LNCaP clone FGC (cell line): ENCODE results near the gene PCDHA1.
"Not testable (repeated sequence)": the region's sequence is repeated elsewhere in the genome, so short reads cannot be mapped to it uniquely, and the experiment has no call there.

Experiments used
- DNase-seq: peaks from one replicate; pipeline ENCODE4 v3.0.0-alpha.2; 2011; ENCODE audit warnings: low read depth
- H3K4me3 ChIP-seq: 2 replicates; pipeline ENCODE4 v1.5.1; 2011; ENCODE audit warnings: mild to moderate bottlenecking, low read depth, low read length, control low read depth
- TF ChIP-seq, protein P1 (sequence below): IDR thresholded peaks from 2 replicates; pipeline ENCODE4 v1.5.1; 2012; ENCODE audit warnings: mild to moderate bottlenecking; ENCODE audit not compliant: control insufficient read depth, insufficient read depth; ENCODE audit errors: extremely low read depth

PCDHA1 gene

GRCh38 chr5:140785905-140786686, at the start of gene PCDHA1:
TSS of gene PCDHA1 (plus strand) at chr5:140786140.
- DNase-seq, result no peak
- TF ChIP-seq, protein P1, sequence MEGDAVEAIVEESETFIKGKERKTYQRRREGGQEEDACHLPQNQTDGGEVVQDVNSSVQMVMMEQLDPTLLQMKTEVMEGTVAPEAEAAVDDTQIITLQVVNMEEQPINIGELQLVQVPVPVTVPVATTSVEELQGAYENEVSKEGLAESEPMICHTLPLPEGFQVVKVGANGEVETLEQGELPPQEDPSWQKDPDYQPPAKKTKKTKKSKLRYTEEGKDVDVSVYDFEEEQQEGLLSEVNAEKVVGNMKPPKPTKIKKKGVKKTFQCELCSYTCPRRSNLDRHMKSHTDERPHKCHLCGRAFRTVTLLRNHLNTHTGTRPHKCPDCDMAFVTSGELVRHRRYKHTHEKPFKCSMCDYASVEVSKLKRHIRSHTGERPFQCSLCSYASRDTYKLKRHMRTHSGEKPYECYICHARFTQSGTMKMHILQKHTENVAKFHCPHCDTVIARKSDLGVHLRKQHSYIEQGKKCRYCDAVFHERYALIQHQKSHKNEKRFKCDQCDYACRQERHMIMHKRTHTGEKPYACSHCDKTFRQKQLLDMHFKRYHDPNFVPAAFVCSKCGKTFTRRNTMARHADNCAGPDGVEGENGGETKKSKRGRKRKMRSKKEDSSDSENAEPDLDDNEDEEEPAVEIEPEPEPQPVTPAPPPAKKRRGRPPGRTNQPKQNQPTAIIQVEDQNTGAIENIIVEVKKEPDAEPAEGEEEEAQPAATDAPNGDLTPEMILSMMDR, result no peak
- H3K4me3 ChIP-seq, result no peak within 1 kb of the TSS

DNA sequence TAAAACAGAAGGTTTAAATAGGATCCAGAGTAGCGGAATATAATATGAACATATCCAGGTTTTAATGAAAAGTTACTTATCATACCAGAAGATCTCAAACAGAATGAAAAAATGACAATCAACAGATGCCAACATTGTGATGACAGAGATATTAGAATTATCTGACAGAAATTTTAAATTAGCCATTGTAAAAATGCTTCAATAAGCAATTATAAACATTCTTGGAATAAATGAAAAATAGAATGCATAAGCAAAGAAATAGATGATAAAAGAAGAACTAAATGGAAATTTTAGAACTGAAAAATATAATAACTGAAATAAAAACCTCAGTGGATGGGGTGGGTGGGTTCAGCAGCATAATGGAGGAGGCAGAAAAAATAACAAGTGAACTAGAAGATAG, 48.5 kb upstream of the PCDHA1 start:
- TF ChIP-seq, protein P1, result no peak
- DNase-seq, result no peak
- no peak overlapping the region for H3K4me3 ChIP-seq

GRCh38 chr5:140741967-140742366, 44.0 kb upstream of the PCDHA1 start:
- no peak overlapping the region for H3K4me3 ChIP-seq
- TF ChIP-seq, protein P1, result no peak
- DNase-seq, result no peak

DNA sequence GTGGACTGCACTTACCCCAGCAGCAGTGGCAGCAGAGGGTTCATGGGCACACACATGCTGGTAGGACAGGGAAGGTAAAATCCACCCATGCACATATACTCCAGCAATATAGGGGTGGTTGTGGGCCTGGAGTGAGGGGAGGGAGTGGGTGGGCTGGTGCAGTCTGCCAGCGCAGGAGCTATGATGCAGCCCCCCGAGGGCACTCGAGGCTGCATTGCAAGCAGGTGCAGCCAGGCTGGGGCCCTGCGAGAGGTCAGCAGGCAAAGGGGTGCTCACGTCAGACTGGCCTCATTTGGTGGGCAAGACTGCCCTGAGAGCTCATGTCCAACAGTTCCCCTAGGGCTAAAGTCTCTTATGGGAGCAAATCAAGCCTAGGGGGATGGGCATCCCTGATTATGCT, 32.4 kb upstream of the PCDHA1 start:
- TF ChIP-seq, protein P1, result no peak
- no peak for DNase-seq
- no peak overlapping the region for H3K4me3 ChIP-seq

GRCh38 chr5:140764177-140764973, 21.6 kb upstream of the PCDHA1 start:
- H3K4me3 ChIP-seq, result no peak overlapping the region
- no peak for DNase-seq
- TF ChIP-seq, protein P1, result no peak

GRCh38 chr5:140767444-140767843, 18.5 kb upstream of the PCDHA1 start:
- no peak for DNase-seq
- TF ChIP-seq, protein P1, result no peak
- H3K4me3 ChIP-seq, result no peak overlapping the region

DNA sequence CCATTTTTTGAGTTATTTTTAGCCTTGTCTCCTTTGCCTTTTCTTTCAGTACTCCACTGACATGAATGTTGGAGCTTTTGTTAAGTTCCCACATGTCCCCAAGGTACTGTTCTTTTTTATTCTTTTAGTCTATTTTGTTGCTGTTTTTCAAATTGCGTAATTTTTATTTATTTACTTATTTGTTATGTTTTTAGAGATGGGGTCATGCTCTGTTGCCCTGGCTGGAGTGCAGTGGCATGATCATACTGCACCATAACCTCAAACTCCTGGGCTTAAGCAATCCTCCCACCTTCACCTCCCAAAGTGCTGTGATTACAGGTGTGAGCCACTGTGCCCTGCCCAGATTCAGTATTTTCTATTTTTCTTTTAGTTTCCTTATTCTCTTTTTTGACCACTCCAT, 5.4 kb upstream of the PCDHA1 start:
- no peak for DNase-seq
- H3K4me3 ChIP-seq, result no peak overlapping the region
- TF ChIP-seq, protein P1, result no peak

- DNase-seq, H3K4me3 ChIP-seq: not testable (repeated sequence)
Observed at GRCh38 chr5:140787422-140787821, 1.5 kb downstream of the PCDHA1 start.

GRCh38 chr5:140787849-140788504, 2.0 kb downstream of the PCDHA1 start:
- DNase-seq, H3K4me3 ChIP-seq: not testable (repeated sequence)
